Breast epithelium (tissue), 4 donors: ENCODE data around the gene CPNE7. TPM values are rescaled to one million over a fixed set of nuclear protein-coding genes. Genes with fewer than 3 reads are reported as not detected.

ENCODE experiments used
- DNase-seq, 2 donors: peaks; one replicate each; pipeline ENCODE4 v3.0.0-alpha.2; 2019; ENCODE audit warnings: low spot score in 2 of 2
- H3K27ac ChIP-seq, 2 donors: fragments of 200-600 bp; sonication (generic) in 1 of 2; one replicate each; pipeline ENCODE4 v1.5.1; 2016 to 2019; ENCODE audit warnings: mild to moderate bottlenecking in 1 of 2
- H3K27me3 ChIP-seq, 2 donors: fragments of 200-600 bp; sonication (generic) in 1 of 2; one replicate each; pipeline versions ENCODE4 v1.5.1 to v1.6.0; 2017 to 2019; ENCODE audit warnings: control low read depth in 1 of 2, mild to moderate bottlenecking in 1 of 2
- H3K36me3 ChIP-seq: fragments of 200-600 bp; one replicate; pipeline ENCODE4 v1.5.1; 2019
- H3K4me1 ChIP-seq, 2 donors: fragments of 200-600 bp; sonication (generic); one replicate each; pipeline ENCODE4 v1.5.1; 2016 to 2019; ENCODE audit warnings: control low read depth in 1 of 2
- H3K4me3 ChIP-seq, 3 donors: fragments of 200-600 bp; sonication (generic); 1 replicate in 2 of 3; 2 replicates in 1 of 3; pipeline ENCODE4 v1.5.1; 2016 to 2019; ENCODE audit warnings: mild to moderate bottlenecking in 3 of 3, moderate library complexity in 2 of 3
- H3K9me3 ChIP-seq, 2 donors: fragments of 200-600 bp; sonication (generic) in 1 of 2; one replicate each; pipeline ENCODE4 v1.5.1; 2016 to 2019; ENCODE audit warnings: control low read depth in 1 of 2
- POLR2A ChIP-seq: fragments of 450-650 bp; IDR thresholded peaks from one replicate; pipeline ENCODE4 v1.6.1; 2016; ENCODE audit warnings: antibody characterized with exemption, mild to moderate bottlenecking, moderate library complexity
- POLR2AphosphoS5 ChIP-seq, 3 donors: sonication (generic); formaldehyde crosslinking; IDR thresholded peaks; one replicate each; pipeline ENCODE4 v1.6.1; 2017; ENCODE audit warnings: antibody characterized with exemption in 3 of 3
- intact Hi-C: fragments of 100-400 bp; cut with DNase I; formaldehyde crosslinking; loops from one replicate; pipeline ENCODE4 v1.15.1; 2023; ENCODE audit warnings: low total_unique reads
- total RNA-seq, 3 donors: library from RNA; depleted of rRNA; stranded (reverse); fragments of >200 nt; gene quantifications; one replicate each; pipeline ENCODE4 v1.1.0, GENCODE V29; 2016
- TF ChIP-seq, protein P1 (sequence below), 3 donors: fragments of 450-650 bp; IDR thresholded peaks; one replicate each; pipeline ENCODE4 v1.5.1; 2016 to 2017; ENCODE audit warnings: antibody characterized with exemption in 3 of 3, mild to moderate bottlenecking in 3 of 3, moderate library complexity in 3 of 3

Gene CPNE7
- total RNA-seq, 3 donors from 2014 or later, result 1.2 to 4.9 TPM; not detected in 1

DNA sequence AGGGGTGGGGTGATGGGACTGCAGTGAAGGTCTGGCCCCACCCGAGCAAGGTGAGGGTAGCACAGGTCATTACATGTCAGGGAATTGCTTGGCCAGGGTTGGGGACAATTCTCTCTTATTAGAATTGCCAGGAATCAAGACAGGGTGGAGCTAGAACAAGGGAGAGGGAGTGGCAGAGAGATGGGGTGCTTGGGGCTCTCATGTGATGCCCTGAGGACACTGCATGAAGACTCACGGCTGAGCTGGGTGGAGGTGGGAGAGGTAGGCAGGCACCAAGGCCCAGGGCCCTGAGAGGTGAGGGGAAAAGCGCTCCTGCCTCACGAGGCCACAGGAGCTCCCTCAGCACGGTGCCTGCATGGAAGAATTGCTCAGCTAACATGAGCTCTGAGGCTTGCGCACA lies 41.5 kb downstream of the CPNE7 start:
- DNase-seq, result no peak
- intact Hi-C loops, result no loop called here
- Histone ChIP-seq H3K27me3 (peaks cover 0 to 17% of the 10 kb centered on the region in 2 donors), H3K27ac (peak overlapping the region in 1 of 2 donors; percentile 25), H3K36me3 (no peaks in the 10 kb centered on the region), H3K9me3 (no peaks in the 10 kb centered on the region), H3K4me3 (no peak overlapping the region), H3K4me1 (no peaks in the 10 kb centered on the region)
- TF ChIP-seq POLR2A, result no peak
- TF ChIP-seq, protein P1, sequence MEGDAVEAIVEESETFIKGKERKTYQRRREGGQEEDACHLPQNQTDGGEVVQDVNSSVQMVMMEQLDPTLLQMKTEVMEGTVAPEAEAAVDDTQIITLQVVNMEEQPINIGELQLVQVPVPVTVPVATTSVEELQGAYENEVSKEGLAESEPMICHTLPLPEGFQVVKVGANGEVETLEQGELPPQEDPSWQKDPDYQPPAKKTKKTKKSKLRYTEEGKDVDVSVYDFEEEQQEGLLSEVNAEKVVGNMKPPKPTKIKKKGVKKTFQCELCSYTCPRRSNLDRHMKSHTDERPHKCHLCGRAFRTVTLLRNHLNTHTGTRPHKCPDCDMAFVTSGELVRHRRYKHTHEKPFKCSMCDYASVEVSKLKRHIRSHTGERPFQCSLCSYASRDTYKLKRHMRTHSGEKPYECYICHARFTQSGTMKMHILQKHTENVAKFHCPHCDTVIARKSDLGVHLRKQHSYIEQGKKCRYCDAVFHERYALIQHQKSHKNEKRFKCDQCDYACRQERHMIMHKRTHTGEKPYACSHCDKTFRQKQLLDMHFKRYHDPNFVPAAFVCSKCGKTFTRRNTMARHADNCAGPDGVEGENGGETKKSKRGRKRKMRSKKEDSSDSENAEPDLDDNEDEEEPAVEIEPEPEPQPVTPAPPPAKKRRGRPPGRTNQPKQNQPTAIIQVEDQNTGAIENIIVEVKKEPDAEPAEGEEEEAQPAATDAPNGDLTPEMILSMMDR (IDR thresholded peaks at IDR 0.05), result no peak
- TF ChIP-seq POLR2AphosphoS5 (IDR thresholded peaks at IDR 0.05), result no peak

GRCh38 chr16:89618109-89618998 lies 42.8 kb downstream of the CPNE7 start:
- H3K27ac ChIP-seq, result no peak overlapping the region
- TF ChIP-seq, protein P1 (IDR thresholded peaks at IDR 0.05), result no peak
- TF ChIP-seq POLR2A (no peak), POLR2AphosphoS5 (IDR thresholded peaks at IDR 0.05) (no peak)
- no peaks in the 10 kb centered on the region for H3K36me3 ChIP-seq
- intact Hi-C loops, result no loop called here
- H3K9me3 ChIP-seq, result no peaks in the 10 kb centered on the region
- no peak overlapping the region for H3K4me3 ChIP-seq
- H3K27me3 ChIP-seq, result peaks cover 0 to 17% of the 10 kb centered on the region in 2 donors
- no peak for DNase-seq
- H3K4me1 ChIP-seq, result no peaks in the 10 kb centered on the region

DNA sequence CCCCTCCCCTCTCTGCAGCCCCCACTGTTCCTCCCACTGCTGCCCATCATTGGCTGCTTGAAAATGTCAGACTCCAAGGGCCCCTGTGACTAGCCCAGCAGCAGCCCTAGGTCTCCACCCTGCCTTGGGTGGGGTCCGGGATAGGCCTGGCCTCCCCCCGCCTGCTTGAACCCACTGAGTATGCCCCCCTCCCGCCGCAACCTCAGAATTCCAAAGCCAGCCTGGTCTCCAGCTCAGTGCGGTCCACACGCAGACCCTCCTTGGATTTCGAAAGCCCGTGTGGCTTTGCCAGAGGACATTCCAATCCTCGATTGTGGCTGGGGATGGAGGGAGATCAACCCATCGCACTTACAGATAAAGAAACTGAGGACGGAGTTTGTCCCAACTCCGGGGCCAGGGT lies 44.3 kb downstream of the CPNE7 start:
- no peak overlapping the region for H3K4me3 ChIP-seq
- H3K4me1 ChIP-seq, result no peaks in the 10 kb centered on the region
- intact Hi-C loops, result loop anchor here (10.0 kb wide), 1 partner anchor 445 kb away; the partner anchor contains the start of gene CDH15
- TF ChIP-seq POLR2AphosphoS5 (IDR thresholded peaks at IDR 0.05) (no peak), POLR2A (no peak)
- TF ChIP-seq, protein P1 (IDR thresholded peaks at IDR 0.05), result no peak
- DNase-seq, result no peak
- H3K36me3 ChIP-seq, result no peaks in the 10 kb centered on the region
- H3K27me3 ChIP-seq, result peaks cover 0 to 17% of the 10 kb centered on the region in 2 donors
- H3K27ac ChIP-seq, result no peak overlapping the region
- no peaks in the 10 kb centered on the region for H3K9me3 ChIP-seq

GRCh38 chr16:89620406-89620841 lies 44.9 kb downstream of the CPNE7 start:
- Histone ChIP-seq H3K4me1 (no peaks in the 10 kb centered on the region), H3K36me3 (no peaks in the 10 kb centered on the region), H3K4me3 (no peak overlapping the region), H3K27ac (no peak overlapping the region), H3K9me3 (no peaks in the 10 kb centered on the region), H3K27me3 (peaks cover 0 to 13% of the 10 kb centered on the region in 2 donors)
- DNase-seq, result no peak
- intact Hi-C loops, result loop anchor here (10.0 kb wide), 1 partner anchor 446 kb away; the partner anchor contains the start of gene CDH15
- TF ChIP-seq POLR2A (no peak), POLR2AphosphoS5 (IDR thresholded peaks at IDR 0.05) (no peak)
- TF ChIP-seq, protein P1 (IDR thresholded peaks at IDR 0.05), result no peak

DNA sequence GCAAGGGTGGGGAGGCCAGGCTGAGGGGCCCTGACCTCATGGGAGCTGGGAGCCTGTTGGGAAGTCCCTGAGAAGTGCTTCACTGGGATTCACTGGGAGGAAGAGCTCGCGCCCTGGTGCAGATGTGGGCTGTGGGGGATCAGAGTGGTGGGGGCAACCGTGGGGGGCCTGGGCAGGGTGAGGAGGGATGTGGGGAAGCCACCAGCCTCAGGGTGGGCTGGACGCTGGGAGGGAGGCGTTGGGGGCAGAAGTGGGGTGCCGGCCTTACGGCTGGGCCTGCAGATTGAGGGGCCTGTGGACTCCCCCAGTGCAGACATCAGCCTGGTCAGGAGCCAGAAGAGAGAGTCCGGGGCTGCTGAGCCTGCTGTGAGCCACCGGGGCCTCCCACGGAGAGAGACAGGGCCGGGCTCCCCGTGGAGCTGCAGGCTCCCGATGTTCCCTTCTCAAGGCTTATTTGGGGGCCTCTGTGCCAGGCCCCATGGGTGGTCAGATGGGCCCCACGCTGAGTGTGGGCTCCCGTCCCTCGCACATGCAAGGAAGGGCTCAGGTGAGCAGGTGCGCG lies 45.7 kb downstream of the CPNE7 start:
- no peak overlapping the region for H3K4me3 ChIP-seq
- no peak overlapping the region for H3K27ac ChIP-seq
- no peak for DNase-seq
- no peaks in the 10 kb centered on the region for H3K9me3 ChIP-seq
- H3K36me3 ChIP-seq, result no peaks in the 10 kb centered on the region
- intact Hi-C loops, result loop anchor here (10.0 kb wide), 1 partner anchor 446 kb away; the partner anchor contains the start of gene CDH15
- H3K4me1 ChIP-seq, result no peaks in the 10 kb centered on the region
- H3K27me3 ChIP-seq, result peaks cover 0 to 10% of the 10 kb centered on the region in 2 donors
- TF ChIP-seq, protein P1 (IDR thresholded peaks at IDR 0.05), result no peak
- no peak for TF ChIP-seq POLR2A
- TF ChIP-seq POLR2AphosphoS5 (IDR thresholded peaks at IDR 0.05), result no peak
